ENCODE data around the gene B4GAT1.

Gene B4GAT1

DNA sequence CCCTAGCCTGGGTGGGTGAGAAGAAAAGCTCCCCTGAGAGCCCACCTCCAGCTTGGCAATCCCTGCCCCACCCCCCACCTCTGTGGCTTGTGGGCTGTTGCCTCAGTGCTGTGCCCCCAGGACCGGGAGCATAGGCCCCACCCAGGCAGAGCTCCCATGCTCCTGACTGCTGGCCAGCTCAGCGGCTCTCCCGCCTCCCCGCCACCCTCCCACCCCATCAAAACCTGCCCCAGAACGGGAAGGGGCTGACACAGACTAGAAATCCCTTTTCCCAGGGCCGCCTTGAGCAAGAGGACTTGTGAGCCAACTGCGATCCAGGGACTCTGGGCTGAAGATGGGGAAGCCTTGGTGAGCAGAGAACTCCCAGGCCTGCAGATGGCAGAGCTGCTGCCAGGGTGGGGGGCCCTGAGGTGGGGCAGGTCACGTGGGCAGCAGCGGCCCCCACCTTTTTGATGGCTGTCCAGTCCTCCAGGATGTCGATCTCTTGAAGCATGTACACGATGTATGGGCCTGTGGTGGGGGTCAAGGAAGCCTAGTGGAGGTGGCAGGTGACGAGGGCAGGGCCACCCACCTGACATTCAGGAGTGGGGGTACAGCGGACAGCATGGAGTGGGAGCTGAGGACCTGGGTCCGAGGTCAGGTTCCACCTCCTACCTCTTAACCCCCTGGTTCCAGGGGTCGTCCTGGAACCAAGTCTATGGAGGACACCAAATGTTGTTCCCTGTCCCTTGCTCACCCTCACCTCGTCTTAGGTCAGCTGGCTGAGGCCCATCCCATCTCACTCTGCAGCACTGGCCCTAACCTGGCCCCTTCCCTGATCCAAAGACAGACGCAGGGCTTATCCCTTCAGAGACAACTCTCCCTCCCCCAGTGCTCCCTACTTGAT lies 8.9 kb downstream of the B4GAT1 start:
- no peak for DNase-seq

- DNase-seq = no peak
Observed at GRCh38 chr11:66337103-66337899, 10.1 kb downstream of the B4GAT1 start.

DNA sequence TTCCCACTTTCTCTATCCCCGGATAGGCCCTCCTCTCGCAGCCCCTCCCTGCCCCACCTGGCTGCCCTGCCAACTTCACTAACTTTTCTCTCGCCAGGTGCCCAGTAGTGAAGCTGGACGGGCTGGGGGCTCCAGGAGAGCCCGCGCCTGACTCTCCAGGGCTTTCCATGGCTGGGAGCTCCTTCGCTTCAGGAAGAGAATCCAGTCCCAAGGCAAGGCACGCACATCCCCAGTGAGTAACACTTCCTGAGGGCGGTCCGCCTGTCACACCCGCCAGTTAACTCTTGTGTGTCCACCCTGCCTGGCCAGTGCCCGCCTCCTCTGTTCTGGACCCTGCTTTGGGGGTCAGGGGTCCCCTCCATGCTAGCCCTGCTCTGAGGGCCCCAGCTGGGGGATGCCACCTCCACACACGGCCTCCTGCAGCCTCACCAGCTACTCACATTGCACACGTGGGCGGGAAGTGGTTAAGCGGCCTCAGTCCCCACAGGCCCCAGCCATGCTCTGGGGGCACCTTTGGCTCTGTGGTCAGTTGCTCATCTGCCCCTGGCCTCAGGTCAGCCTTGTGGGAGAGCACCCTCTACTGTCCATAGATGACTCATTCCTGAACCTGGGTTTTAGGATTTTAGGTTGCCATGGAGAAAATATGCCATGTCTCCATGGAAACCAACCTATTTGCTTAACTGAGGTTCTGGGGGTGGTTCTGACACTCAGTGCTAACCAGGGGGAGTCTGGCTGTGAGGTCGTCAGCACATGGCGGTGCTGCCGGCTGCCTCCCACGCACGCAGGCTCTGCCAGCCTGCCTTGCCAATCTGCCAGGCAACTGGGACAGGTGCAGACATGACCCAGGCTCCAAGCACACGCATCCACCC lies 11.0 kb downstream of the B4GAT1 start, which contains the start of gene RIN1:
Gene RIN1 (minus strand): TSS at position 201 of the 869 bp plus-strand sequence. CDS start 32 bp downstream, at position 169.
- DNase-seq = peak in 50 of 58 donors; percentile 9 to 88 (median 58)

- peak in 2 of 58 donors; percentile 18 to 25 for DNase-seq
Observed at GRCh38 chr11:66335531-66336233, 11.7 kb downstream of the B4GAT1 start.

GRCh38 chr11:66334605-66335442 lies 12.6 kb downstream of the B4GAT1 start:
- DNase-seq = no peak

DNA sequence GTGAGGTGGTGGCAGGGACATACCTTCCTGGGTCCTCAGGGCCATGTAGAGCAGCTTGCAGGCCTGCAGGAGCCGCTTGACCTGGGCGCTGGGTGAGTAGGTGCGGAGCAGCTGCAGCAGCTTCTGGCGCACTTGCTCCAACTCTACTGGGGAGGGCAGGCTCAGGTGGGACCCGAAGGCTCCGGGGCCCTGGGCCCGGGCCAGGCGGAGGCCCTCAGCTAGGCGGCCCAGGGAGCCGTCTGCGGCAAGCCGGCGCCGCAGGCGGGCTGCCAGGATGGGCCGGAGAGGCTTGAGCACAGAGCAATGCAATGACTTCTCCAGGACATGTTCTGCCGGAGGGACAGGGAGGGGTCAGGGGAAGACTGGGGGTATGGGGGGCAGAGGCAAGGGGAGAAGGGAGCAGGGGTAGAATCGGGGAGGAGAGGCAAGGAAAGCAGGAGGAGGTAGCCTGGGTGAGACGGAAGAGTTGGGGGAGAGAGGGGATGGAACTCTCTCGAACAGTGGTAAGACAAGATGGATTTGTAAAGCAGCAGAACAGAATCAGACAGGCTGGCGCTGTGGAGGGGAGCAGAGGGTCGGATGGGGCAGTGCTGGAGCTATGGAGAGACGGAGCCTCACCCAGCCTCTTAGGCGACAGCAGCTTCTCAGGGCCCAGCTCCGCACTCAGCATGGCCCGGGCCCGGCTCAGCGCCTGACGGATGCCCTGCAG lies 13.4 kb downstream of the B4GAT1 start:
- no peak for DNase-seq

GRCh38 chr11:66333220-66333877 lies 14.1 kb downstream of the B4GAT1 start:
- DNase-seq = no peak

GRCh38 chr11:66332371-66333219 lies 14.8 kb downstream of the B4GAT1 start:
- no peak for DNase-seq

DNA sequence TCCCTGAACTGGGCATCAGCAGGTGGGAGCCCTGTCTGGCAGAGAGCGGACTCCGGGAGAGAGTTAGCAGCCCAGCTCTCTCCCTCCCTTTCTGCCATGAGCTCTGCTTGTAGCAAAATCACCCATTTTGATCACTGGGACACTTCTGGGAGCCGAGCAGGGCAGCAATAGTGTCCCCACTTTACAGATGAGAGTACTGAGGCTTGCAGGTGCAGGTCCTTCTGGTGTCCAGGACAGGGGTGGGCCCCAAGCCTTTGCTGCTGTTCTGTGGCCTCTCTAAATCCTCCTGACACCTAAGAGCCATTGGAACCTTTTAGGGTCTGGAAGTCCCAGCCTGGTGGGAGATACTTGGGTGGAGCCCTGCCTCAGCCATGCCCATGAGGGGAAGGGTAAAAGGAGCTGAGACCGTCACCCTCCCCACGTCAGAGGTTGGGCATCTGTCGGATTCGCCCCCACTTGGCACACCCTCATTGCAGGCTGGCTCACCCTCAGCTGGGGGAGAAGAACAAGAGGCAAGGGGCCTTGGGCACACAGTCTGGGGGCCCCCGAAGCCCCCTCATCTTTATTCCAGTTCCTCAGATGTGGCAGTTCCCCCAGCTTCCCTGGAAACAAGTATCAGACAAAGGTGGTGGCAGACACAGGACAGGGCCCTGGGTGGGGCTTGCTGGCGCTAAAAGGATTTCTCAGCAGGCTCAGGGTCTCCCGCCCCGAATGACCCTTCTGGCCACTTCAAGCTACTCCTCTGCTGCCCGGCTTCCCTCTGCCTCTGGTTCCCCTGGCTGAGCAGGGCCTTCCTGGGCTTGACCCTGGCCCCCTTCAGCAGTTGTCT lies 15.7 kb downstream of the B4GAT1 start:
- no peak for DNase-seq

DNA sequence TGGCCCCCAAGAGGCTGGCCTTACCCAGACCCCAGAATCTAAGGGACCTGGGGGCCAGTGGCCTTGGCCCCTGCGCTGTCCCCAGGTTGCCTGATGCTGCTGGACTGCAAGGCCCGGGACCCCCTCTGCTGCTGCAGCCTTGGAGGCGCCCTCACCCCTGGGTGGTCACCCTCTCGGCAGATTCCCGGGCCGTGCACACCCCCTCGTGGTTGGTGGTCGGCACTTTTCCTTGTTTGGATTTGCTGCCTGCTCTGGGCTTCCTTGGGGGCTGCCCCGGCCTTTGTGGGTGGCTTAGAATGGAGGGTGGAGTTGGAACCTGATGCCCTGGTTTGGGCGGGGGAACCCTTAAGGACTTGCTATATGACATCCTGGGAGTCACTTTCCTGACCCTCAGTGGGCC lies 16.5 kb downstream of the B4GAT1 start:
- DNase-seq = no peak

GRCh38 chr11:66329165-66329673 lies 18.2 kb downstream of the B4GAT1 start:
- DNase-seq = no peak

- DNase-seq = peak in 54 of 58 donors; percentile 20 to 84 (median 57)
Observed at GRCh38 chr11:66328302-66329144, 18.9 kb downstream of the B4GAT1 start.

GRCh38 chr11:66328031-66328301 lies 19.5 kb downstream of the B4GAT1 start:
- DNase-seq = no peak

- no peak for DNase-seq
Observed at GRCh38 chr11:66327171-66328030, 20.0 kb downstream of the B4GAT1 start.

Measured in anterior cingulate cortex (tissue), 58 donors.